ENCODE results near the gene SORCS2. TPM values are rescaled to one million over a fixed set of nuclear protein-coding genes. Genes with fewer than 3 reads are reported as not detected.

The SORCS2 gene
- total and polyA plus RNA-seq, 4 donors: 2.2 to 7.7 (median 2.5) TPM

GRCh38 chr4:7660176-7661039 is 468.1 kb downstream of the SORCS2 start:
- H3K4me1 ChIP-seq (ENCODE audit: control insufficient read depth in 5 of 5, insufficient read depth in 5 of 5, low read length in 5 of 5): peaks cover 0 to 16% (median 3%) of the 10 kb centered on the region in 5 donors
- H3K27ac ChIP-seq (ENCODE audit: low read depth in 1 of 2, low read length in 1 of 2): no peak overlapping the region
- H3K9me3 ChIP-seq (ENCODE audit: control insufficient read depth in 4 of 4, insufficient read depth in 3 of 4, low read length in 3 of 4): no peaks in the 10 kb centered on the region
- no peak for TF ChIP-seq CTCF (IDR thresholded peaks at IDR 0.05; ENCODE audit: control extremely low read depth, extremely low read depth)
- H3K4me3 ChIP-seq: no peak overlapping the region
- H3K27me3 ChIP-seq (ENCODE audit: control insufficient read depth in 3 of 3, insufficient read depth in 3 of 3, low read length in 2 of 3): no peaks in the 10 kb centered on the region
- H3K9ac ChIP-seq (ENCODE audit: insufficient read depth in 1 of 2, low read length in 2 of 2): no peak overlapping the region
- H3K36me3 ChIP-seq (ENCODE audit: control insufficient read depth in 4 of 4, insufficient read depth in 4 of 4, low read length in 4 of 4): no peaks in the 10 kb centered on the region
- DNase-seq (peak; percentile 69 to 90 (median 86)), ATAC-seq (ENCODE audit: insufficient read depth, low FRiP score) (no peak)
- 78 to 88% methylated on average over 14 of the region's 14 CpGs for WGBS, 2 donors

GRCh38 chr4:7661066-7661748 is 468.9 kb downstream of the SORCS2 start:
- DNase-seq (no peak), ATAC-seq (ENCODE audit: insufficient read depth, low FRiP score) (no peak)
- H3K27ac ChIP-seq (ENCODE audit: low read depth in 1 of 2, low read length in 1 of 2): no peak overlapping the region
- 85 to 86% methylated on average over 23 of the region's 23 CpGs for WGBS, 2 donors
- H3K9ac ChIP-seq (ENCODE audit: insufficient read depth in 1 of 2, low read length in 2 of 2): no peak overlapping the region
- H3K27me3 ChIP-seq (ENCODE audit: control insufficient read depth in 3 of 3, insufficient read depth in 3 of 3, low read length in 2 of 3): no peaks in the 10 kb centered on the region
- H3K4me3 ChIP-seq: no peak overlapping the region
- no peaks in the 10 kb centered on the region for H3K9me3 ChIP-seq (ENCODE audit: control insufficient read depth in 4 of 4, insufficient read depth in 3 of 4, low read length in 3 of 4)
- no peaks in the 10 kb centered on the region for H3K36me3 ChIP-seq (ENCODE audit: control insufficient read depth in 4 of 4, insufficient read depth in 4 of 4, low read length in 4 of 4)
- peaks cover 0 to 9% (median under 1%) of the 10 kb centered on the region in 5 donors for H3K4me1 ChIP-seq (ENCODE audit: control insufficient read depth in 5 of 5, insufficient read depth in 5 of 5, low read length in 5 of 5)
- no peak for TF ChIP-seq CTCF (IDR thresholded peaks at IDR 0.05; ENCODE audit: control extremely low read depth, extremely low read depth)

- TF ChIP-seq CTCF (IDR thresholded peaks at IDR 0.05; ENCODE audit: control extremely low read depth, extremely low read depth): no peak
- Histone ChIP-seq H3K4me1 (ENCODE audit: control insufficient read depth in 5 of 5, insufficient read depth in 5 of 5, low read length in 5 of 5) (peaks cover 0 to 9% (median 0%) of the 10 kb centered on the region in 5 donors), H3K27me3 (ENCODE audit: control insufficient read depth in 3 of 3, insufficient read depth in 3 of 3, low read length in 2 of 3) (no peaks in the 10 kb centered on the region), H3K4me3 (no peak overlapping the region), H3K9me3 (ENCODE audit: control insufficient read depth in 4 of 4, insufficient read depth in 3 of 4, low read length in 3 of 4) (no peaks in the 10 kb centered on the region), H3K9ac (ENCODE audit: insufficient read depth in 1 of 2, low read length in 2 of 2) (no peak overlapping the region), H3K36me3 (ENCODE audit: control insufficient read depth in 4 of 4, insufficient read depth in 4 of 4, low read length in 4 of 4) (no peaks in the 10 kb centered on the region), H3K27ac (ENCODE audit: low read depth in 1 of 2, low read length in 1 of 2) (no peak overlapping the region)
- WGBS, 2 donors: 63 to 69% methylated on average over 13 of the region's 13 CpGs
- DNase-seq: no peak
- no peak for ATAC-seq (ENCODE audit: insufficient read depth, low FRiP score)
Observed at GRCh38 chr4:7661846-7662506, 469.6 kb downstream of the SORCS2 start.
